ENCODE measurements around the gene LRP2.

LRP2 gene

GRCh38 chr2:169260846-169261642 is 101.3 kb downstream of the LRP2 start:
- Histone ChIP-seq H3K9ac (ENCODE audit: low read length) (no peak overlapping the region), H3K4me1 (ENCODE audit: control insufficient read depth, low read depth, low read length) (peaks cover 3% of the 10 kb centered on the region), H3K4me3 (ENCODE audit: low read length) (no peak overlapping the region), H3K9me3 (ENCODE audit: control insufficient read depth, low read depth, low read length) (no peaks in the 10 kb centered on the region), H3K27ac (ENCODE audit: low read length) (no peak overlapping the region), H3K36me3 (ENCODE audit: control insufficient read depth, low read depth, low read length) (no peaks in the 10 kb centered on the region), H3K27me3 (ENCODE audit: control insufficient read depth, insufficient read depth, low read length) (no peaks in the 10 kb centered on the region)

- H3K27ac ChIP-seq (ENCODE audit: low read length), result no peak overlapping the region
- no peak overlapping the region for H3K4me3 ChIP-seq (ENCODE audit: low read length)
- no peaks in the 10 kb centered on the region for H3K27me3 ChIP-seq (ENCODE audit: control insufficient read depth, insufficient read depth, low read length)
- H3K36me3 ChIP-seq (ENCODE audit: control insufficient read depth, low read depth, low read length), result no peaks in the 10 kb centered on the region
- H3K9ac ChIP-seq (ENCODE audit: low read length), result no peak overlapping the region
- H3K9me3 ChIP-seq (ENCODE audit: control insufficient read depth, low read depth, low read length), result no peaks in the 10 kb centered on the region
- peaks cover 3% of the 10 kb centered on the region for H3K4me1 ChIP-seq (ENCODE audit: control insufficient read depth, low read depth, low read length)
These were observed 102.1 kb downstream of the LRP2 start for GRCh38 chr2:169260246-169260645.

GRCh38 chr2:169259402-169259801 is 102.9 kb downstream of the LRP2 start:
- H3K27ac ChIP-seq (ENCODE audit: low read length), result no peak overlapping the region
- no peaks in the 10 kb centered on the region for H3K9me3 ChIP-seq (ENCODE audit: control insufficient read depth, low read depth, low read length)
- peaks cover 3% of the 10 kb centered on the region for H3K4me1 ChIP-seq (ENCODE audit: control insufficient read depth, low read depth, low read length)
- no peaks in the 10 kb centered on the region for H3K27me3 ChIP-seq (ENCODE audit: control insufficient read depth, insufficient read depth, low read length)
- H3K4me3 ChIP-seq (ENCODE audit: low read length), result no peak overlapping the region
- H3K36me3 ChIP-seq (ENCODE audit: control insufficient read depth, low read depth, low read length), result no peaks in the 10 kb centered on the region
- H3K9ac ChIP-seq (ENCODE audit: low read length), result no peak overlapping the region

GRCh38 chr2:169258045-169258601 is 104.2 kb downstream of the LRP2 start:
- H3K27me3 ChIP-seq (ENCODE audit: control insufficient read depth, insufficient read depth, low read length), result no peaks in the 10 kb centered on the region

GRCh38 chr2:169254774-169255173 is 107.6 kb downstream of the LRP2 start:
- Histone ChIP-seq H3K4me1 (ENCODE audit: control insufficient read depth, low read depth, low read length) (peaks cover 3% of the 10 kb centered on the region), H3K9ac (ENCODE audit: low read length) (no peak overlapping the region), H3K9me3 (ENCODE audit: control insufficient read depth, low read depth, low read length) (no peaks in the 10 kb centered on the region), H3K4me3 (ENCODE audit: low read length) (no peak overlapping the region), H3K27ac (ENCODE audit: low read length) (no peak overlapping the region), H3K36me3 (ENCODE audit: control insufficient read depth, low read depth, low read length) (no peaks in the 10 kb centered on the region), H3K27me3 (ENCODE audit: control insufficient read depth, insufficient read depth, low read length) (no peaks in the 10 kb centered on the region)

More at GRCh38 chr2:169258045-169258601, 104.2 kb downstream of the LRP2 start:
- no peak overlapping the region for H3K4me3 ChIP-seq (ENCODE audit: low read length)
- peaks cover 3% of the 10 kb centered on the region for H3K4me1 ChIP-seq (ENCODE audit: control insufficient read depth, low read depth, low read length)
- no peaks in the 10 kb centered on the region for H3K36me3 ChIP-seq (ENCODE audit: control insufficient read depth, low read depth, low read length)
- no peaks in the 10 kb centered on the region for H3K9me3 ChIP-seq (ENCODE audit: control insufficient read depth, low read depth, low read length)
- H3K27ac ChIP-seq (ENCODE audit: low read length), result no peak overlapping the region
- H3K9ac ChIP-seq (ENCODE audit: low read length), result no peak overlapping the region

GRCh38 chr2:169247211-169247610 is 115.1 kb downstream of the LRP2 start:
- Histone ChIP-seq H3K36me3 (ENCODE audit: control insufficient read depth, low read depth, low read length) (no peaks in the 10 kb centered on the region), H3K9me3 (ENCODE audit: control insufficient read depth, low read depth, low read length) (no peaks in the 10 kb centered on the region), H3K9ac (ENCODE audit: low read length) (no peak overlapping the region), H3K27me3 (ENCODE audit: control insufficient read depth, insufficient read depth, low read length) (no peaks in the 10 kb centered on the region), H3K4me3 (ENCODE audit: low read length) (no peak overlapping the region), H3K27ac (ENCODE audit: low read length) (no peak overlapping the region), H3K4me1 (ENCODE audit: control insufficient read depth, low read depth, low read length) (no peaks in the 10 kb centered on the region)

- no peaks in the 10 kb centered on the region for H3K9me3 ChIP-seq (ENCODE audit: control insufficient read depth, low read depth, low read length)
- no peaks in the 10 kb centered on the region for H3K4me1 ChIP-seq (ENCODE audit: control insufficient read depth, low read depth, low read length)
- no peak overlapping the region for H3K9ac ChIP-seq (ENCODE audit: low read length)
- no peaks in the 10 kb centered on the region for H3K36me3 ChIP-seq (ENCODE audit: control insufficient read depth, low read depth, low read length)
- no peak overlapping the region for H3K27ac ChIP-seq (ENCODE audit: low read length)
- no peak overlapping the region for H3K4me3 ChIP-seq (ENCODE audit: low read length)
- no peaks in the 10 kb centered on the region for H3K27me3 ChIP-seq (ENCODE audit: control insufficient read depth, insufficient read depth, low read length)
These were observed 121.9 kb downstream of the LRP2 start for GRCh38 chr2:169240405-169240804.

- Histone ChIP-seq H3K4me3 (ENCODE audit: low read length) (no peak overlapping the region), H3K4me1 (ENCODE audit: control insufficient read depth, low read depth, low read length) (no peaks in the 10 kb centered on the region), H3K9ac (ENCODE audit: low read length) (no peak overlapping the region), H3K9me3 (ENCODE audit: control insufficient read depth, low read depth, low read length) (no peaks in the 10 kb centered on the region), H3K36me3 (ENCODE audit: control insufficient read depth, low read depth, low read length) (no peaks in the 10 kb centered on the region), H3K27me3 (ENCODE audit: control insufficient read depth, insufficient read depth, low read length) (no peaks in the 10 kb centered on the region), H3K27ac (ENCODE audit: low read length) (no peak overlapping the region)
These were observed 124.4 kb downstream of the LRP2 start for GRCh38 chr2:169237939-169238338.

GRCh38 chr2:169237286-169237685 is 125.0 kb downstream of the LRP2 start:
- H3K4me3 ChIP-seq (ENCODE audit: low read length), result no peak overlapping the region
- H3K4me1 ChIP-seq (ENCODE audit: control insufficient read depth, low read depth, low read length), result no peaks in the 10 kb centered on the region
- H3K36me3 ChIP-seq (ENCODE audit: control insufficient read depth, low read depth, low read length), result no peaks in the 10 kb centered on the region
- H3K9me3 ChIP-seq (ENCODE audit: control insufficient read depth, low read depth, low read length), result no peaks in the 10 kb centered on the region
- H3K27ac ChIP-seq (ENCODE audit: low read length), result no peak overlapping the region
- H3K27me3 ChIP-seq (ENCODE audit: control insufficient read depth, insufficient read depth, low read length), result no peaks in the 10 kb centered on the region
- no peak overlapping the region for H3K9ac ChIP-seq (ENCODE audit: low read length)

- Histone ChIP-seq H3K36me3 (ENCODE audit: control insufficient read depth, low read depth, low read length) (no peaks in the 10 kb centered on the region), H3K9me3 (ENCODE audit: control insufficient read depth, low read depth, low read length) (no peaks in the 10 kb centered on the region), H3K27me3 (ENCODE audit: control insufficient read depth, insufficient read depth, low read length) (no peaks in the 10 kb centered on the region), H3K27ac (ENCODE audit: low read length) (no peak overlapping the region), H3K4me3 (ENCODE audit: low read length) (no peak overlapping the region), H3K9ac (ENCODE audit: low read length) (no peak overlapping the region), H3K4me1 (ENCODE audit: control insufficient read depth, low read depth, low read length) (no peaks in the 10 kb centered on the region)
These were observed 129.7 kb downstream of the LRP2 start for GRCh38 chr2:169232551-169233154.

GRCh38 chr2:169230204-169230603 is 132.1 kb downstream of the LRP2 start:
- H3K4me1 ChIP-seq (ENCODE audit: control insufficient read depth, low read depth, low read length), result no peaks in the 10 kb centered on the region
- H3K4me3 ChIP-seq (ENCODE audit: low read length), result no peak overlapping the region
- H3K27me3 ChIP-seq (ENCODE audit: control insufficient read depth, insufficient read depth, low read length), result no peaks in the 10 kb centered on the region
- H3K9me3 ChIP-seq (ENCODE audit: control insufficient read depth, low read depth, low read length), result no peaks in the 10 kb centered on the region
- H3K36me3 ChIP-seq (ENCODE audit: control insufficient read depth, low read depth, low read length), result no peaks in the 10 kb centered on the region
- no peak overlapping the region for H3K9ac ChIP-seq (ENCODE audit: low read length)
- no peak overlapping the region for H3K27ac ChIP-seq (ENCODE audit: low read length)

- Histone ChIP-seq H3K27ac (ENCODE audit: low read length) (no peak overlapping the region), H3K27me3 (ENCODE audit: control insufficient read depth, insufficient read depth, low read length) (no peaks in the 10 kb centered on the region), H3K4me1 (ENCODE audit: control insufficient read depth, low read depth, low read length) (no peaks in the 10 kb centered on the region), H3K4me3 (ENCODE audit: low read length) (no peak overlapping the region), H3K9me3 (ENCODE audit: control insufficient read depth, low read depth, low read length) (no peaks in the 10 kb centered on the region), H3K9ac (ENCODE audit: low read length) (no peak overlapping the region), H3K36me3 (ENCODE audit: control insufficient read depth, low read depth, low read length) (no peaks in the 10 kb centered on the region)
These were observed 132.7 kb downstream of the LRP2 start for GRCh38 chr2:169229590-169229989.

Measured in iPS-18a (cell line).